T-helper 17 cell (primary cell): Measurements from ENCODE around the gene CXorf66. TPM values are rescaled to one million over a fixed set of nuclear protein-coding genes. Genes with fewer than 3 reads are reported as not detected.
"Not testable (repeated sequence)": the region's sequence is repeated elsewhere in the genome, so short reads cannot be mapped to it uniquely, and the experiment has no call there.

ENCODE experiments used
- ATAC-seq: fragments of 150-1000 bp; cut with Tn5 transposase; 2 replicates; pipeline ENCODE4 v1.10.0; 2021; ENCODE audit warnings: mild to moderate bottlenecking, moderate library complexity
- DNase-seq, 3 donors: peaks; one replicate each; pipeline versions ENCODE4 v3.0.0 to v3.0.0-alpha.2; 2020 to 2021
- H3K9me3 ChIP-seq: one replicate; pipeline ENCODE4 v1.7.0; 2013; ENCODE audit warnings: low read length, mild to moderate bottlenecking; ENCODE audit not compliant: control insufficient read depth, poor library complexity, severe bottlenecking
- H3K27ac Mint-ChIP-seq: one replicate; pipeline ENCODE4 v1.8.0; 2022; ENCODE audit warnings: mild to moderate bottlenecking, moderate library complexity, mixed read lengths
- H3K27me3 Mint-ChIP-seq: one replicate; pipeline ENCODE4 v1.8.0; 2022; ENCODE audit warnings: mixed read lengths
- H3K36me3 Mint-ChIP-seq: one replicate; pipeline ENCODE4 v1.8.0; 2022; ENCODE audit warnings: low read depth, mixed read lengths
- H3K4me1 Mint-ChIP-seq: one replicate; pipeline ENCODE4 v1.8.0; 2022; ENCODE audit warnings: mild to moderate bottlenecking, mixed read lengths
- H3K4me3 Mint-ChIP-seq: one replicate; pipeline ENCODE4 v1.8.0; 2022; ENCODE audit warnings: mild to moderate bottlenecking, moderate library complexity, mixed read lengths
- total RNA-seq, 4 donors: library from RNA in 2 of 4; stranded (reverse) in 2 of 4; gene quantifications; one replicate each; pipeline ENCODE4 v1.2.3 and lab custom pipeline; 2022 to 2026

The CXorf66 gene, protein sequence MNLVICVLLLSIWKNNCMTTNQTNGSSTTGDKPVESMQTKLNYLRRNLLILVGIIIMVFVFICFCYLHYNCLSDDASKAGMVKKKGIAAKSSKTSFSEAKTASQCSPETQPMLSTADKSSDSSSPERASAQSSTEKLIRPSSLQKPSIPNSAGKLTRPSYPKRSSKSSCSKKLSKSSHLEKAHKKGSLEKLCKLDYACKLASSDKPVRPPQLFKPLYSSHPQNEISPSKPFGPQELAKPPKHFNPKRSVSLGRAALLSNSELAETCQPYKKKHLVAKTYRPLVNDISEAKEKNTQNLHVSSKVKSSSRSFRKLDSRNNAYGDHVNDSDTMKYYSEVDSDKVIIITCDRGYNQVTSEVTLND
- total RNA-seq (not detected), total RNA-seq (lab: John Stamatoyannopoulos, UW) (0 reads per million in 2 donors)

DNA sequence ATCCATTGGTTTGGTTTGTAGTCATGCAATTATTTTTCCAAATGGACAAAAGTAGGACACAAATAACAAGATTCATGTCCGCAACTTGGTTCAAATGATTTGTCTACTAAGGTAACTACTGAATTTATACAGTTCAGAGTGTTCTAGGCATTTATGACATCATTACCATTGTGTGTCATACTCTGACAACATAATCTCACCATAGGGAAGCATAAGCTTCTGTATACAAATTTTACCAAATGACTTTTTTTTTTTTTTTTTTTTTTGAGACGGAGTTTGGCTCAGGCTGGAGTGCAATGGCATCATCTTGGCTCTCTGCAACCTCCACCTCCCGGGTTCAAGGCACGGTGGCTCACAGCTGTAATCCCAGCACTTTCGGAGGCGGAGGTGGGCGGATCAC, at the start of gene CXorf66:
Gene CXorf66 (minus strand): TSS at position 101 of the 400 bp plus-strand sequence. CDS start 25 bp downstream, at position 76.
- no peaks in the 10 kb centered on the region for H3K9me3 ChIP-seq
- no peaks in the 10 kb centered on the region for H3K36me3 Mint-ChIP-seq
- ATAC-seq (no peak), DNase-seq (no peak)
- peaks cover 6% of the 10 kb centered on the region for H3K27me3 Mint-ChIP-seq
- H3K4me3 Mint-ChIP-seq: no peak within 1 kb of the TSS
- no peak within 1 kb of the TSS for H3K27ac Mint-ChIP-seq
- H3K4me1 Mint-ChIP-seq: no peaks in the 10 kb centered on the region

DNA sequence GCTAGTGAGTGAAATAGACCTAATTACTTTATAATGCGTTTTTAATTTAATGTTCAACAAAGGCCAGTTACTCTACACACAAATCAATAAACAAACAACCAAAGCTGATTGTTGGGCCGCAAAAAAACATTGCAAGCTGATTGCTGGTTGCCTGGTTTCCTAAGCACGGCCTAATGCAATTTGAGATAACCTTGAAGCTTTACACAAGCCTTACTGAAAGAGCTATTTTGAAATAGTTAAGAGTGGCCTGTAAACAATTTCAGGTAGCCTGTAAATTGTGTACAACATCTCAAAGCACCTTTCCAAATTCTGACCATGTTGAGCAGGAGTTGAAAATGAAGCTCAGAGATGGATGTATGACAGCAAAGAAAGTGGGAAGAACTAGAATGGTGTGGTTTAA, 17.5 kb upstream of the CXorf66 start:
- no peak overlapping the region for H3K27ac Mint-ChIP-seq
- H3K36me3 Mint-ChIP-seq: no peaks in the 10 kb centered on the region
- H3K4me1 Mint-ChIP-seq: no peaks in the 10 kb centered on the region
- DNase-seq: no peak
- no peak overlapping the region for H3K4me3 Mint-ChIP-seq
- no peaks in the 10 kb centered on the region for H3K27me3 Mint-ChIP-seq
- ATAC-seq: no peak
- H3K9me3 ChIP-seq: no peaks in the 10 kb centered on the region

DNA sequence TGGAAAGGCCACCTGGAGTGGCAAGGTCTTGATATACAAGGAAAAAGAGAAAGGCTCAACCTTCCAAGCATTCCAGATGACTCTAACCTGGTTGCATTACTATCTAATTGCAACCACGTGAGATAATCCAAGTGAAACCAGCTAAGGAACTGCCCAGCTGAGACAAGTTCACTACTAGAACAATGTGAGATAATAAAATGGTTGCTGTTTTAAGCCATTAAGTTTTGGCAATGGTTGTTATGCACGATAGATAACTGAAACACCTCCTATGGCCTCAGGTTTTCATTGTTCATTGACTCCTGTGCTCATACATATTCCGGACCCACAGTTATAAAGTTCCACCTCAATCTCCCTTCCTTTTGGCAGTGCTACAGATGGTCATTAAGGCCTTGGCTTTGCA, 9.2 kb upstream of the CXorf66 start:
- Mint-ChIP-seq H3K27ac (no peak overlapping the region), H3K4me1 (no peaks in the 10 kb centered on the region), H3K4me3 (no peak overlapping the region), H3K27me3 (peaks cover 11% of the 10 kb centered on the region), H3K36me3 (no peaks in the 10 kb centered on the region)
- DNase-seq (no peak), ATAC-seq (no peak)
- H3K9me3 ChIP-seq: no peaks in the 10 kb centered on the region

DNA sequence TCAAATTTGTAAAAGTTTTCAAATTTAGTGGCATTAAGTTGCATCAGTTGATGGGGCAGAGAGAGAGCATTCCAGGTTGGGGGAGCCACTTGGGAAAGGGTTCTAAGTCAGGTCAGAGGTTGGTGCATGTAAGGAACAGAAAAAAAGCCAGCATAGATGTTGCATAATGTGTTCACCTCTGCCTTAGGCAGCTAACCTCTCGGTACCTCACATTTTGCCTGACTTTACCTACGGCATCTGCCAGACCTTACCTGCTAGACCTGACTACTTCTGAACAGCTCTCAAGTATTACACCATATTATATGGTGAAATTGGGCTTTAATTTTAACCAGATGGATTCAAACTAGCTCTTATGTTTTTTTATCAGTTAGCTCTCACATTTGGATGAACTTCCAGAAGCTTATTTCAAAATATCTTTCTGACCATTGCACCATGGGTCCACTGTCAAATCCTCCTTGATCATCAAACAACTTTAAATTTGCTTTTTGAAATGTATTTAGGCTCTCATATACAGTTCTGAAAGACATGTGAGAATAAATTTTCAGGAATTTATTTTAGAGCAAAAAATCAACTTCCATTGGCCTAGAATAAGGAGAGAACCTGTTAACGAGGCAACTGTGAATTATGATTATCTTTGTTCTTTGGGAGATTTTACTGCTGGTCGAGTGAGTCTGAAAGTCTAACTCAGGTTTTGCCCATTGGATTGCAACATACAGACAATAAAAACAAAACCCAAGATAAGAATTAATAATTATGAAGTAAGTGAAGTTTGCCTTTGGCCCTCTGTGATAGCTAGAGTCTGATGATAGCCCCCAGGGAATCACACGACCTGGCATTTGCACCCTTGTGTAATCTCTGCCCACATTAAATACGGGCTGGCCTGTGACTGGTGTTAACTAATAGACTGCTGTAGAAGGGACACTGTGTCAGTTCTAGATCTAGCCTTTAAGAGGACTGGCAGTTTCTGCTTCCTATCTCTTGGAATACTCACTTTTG, 7.6 kb upstream of the CXorf66 start:
- Mint-ChIP-seq H3K36me3 (no peaks in the 10 kb centered on the region), H3K27me3 (peaks cover 14% of the 10 kb centered on the region), H3K4me3 (no peak overlapping the region), H3K27ac (no peak overlapping the region), H3K4me1 (no peaks in the 10 kb centered on the region)
- ATAC-seq (no peak), DNase-seq (no peak)
- no peaks in the 10 kb centered on the region for H3K9me3 ChIP-seq

DNA sequence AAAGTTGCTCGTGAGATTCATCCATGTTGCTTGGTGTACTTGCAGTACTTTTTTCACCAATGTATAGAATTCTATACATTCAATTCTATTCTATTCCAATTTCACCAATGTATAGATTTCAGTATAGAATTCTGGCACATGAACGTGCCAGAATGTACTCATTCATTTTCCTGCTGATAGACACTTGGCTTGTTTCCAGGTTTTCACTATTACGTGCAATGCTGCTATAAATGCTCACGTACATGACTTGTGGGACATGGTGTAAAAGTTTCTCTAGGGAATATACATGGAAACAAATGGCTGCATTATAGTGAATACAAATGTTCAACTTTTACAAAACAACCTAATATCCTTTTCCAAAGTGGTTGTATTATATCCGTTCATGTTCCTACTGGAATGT, 6.8 kb upstream of the CXorf66 start:
- no peaks in the 10 kb centered on the region for H3K9me3 ChIP-seq
- Mint-ChIP-seq H3K27ac (no peak overlapping the region), H3K36me3 (no peaks in the 10 kb centered on the region), H3K4me3 (no peak overlapping the region), H3K4me1 (no peaks in the 10 kb centered on the region), H3K27me3 (peaks cover 14% of the 10 kb centered on the region)
- ATAC-seq: no peak
- DNase-seq: no peak

DNA sequence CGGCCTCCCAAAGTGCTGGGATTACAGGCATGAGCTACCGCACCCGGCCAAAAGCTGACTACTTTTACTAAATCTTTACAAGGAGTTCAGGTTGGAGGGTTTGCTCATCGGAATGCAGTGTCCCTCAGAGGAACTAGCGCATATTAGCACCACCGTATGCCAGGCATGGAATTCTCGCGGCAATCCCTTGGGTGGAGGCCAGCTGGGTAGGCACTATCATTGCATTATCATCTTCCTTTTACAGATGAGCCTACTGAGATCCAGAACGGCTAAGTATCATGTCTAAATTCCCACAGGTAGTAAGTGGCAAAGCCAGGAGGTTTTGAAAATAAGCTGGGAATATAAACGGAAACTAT, 6.1 kb upstream of the CXorf66 start:
- DNase-seq: no peak
- H3K36me3 Mint-ChIP-seq: no peaks in the 10 kb centered on the region
- no peaks in the 10 kb centered on the region for H3K9me3 ChIP-seq
- no peaks in the 10 kb centered on the region for H3K4me1 Mint-ChIP-seq
- no peak overlapping the region for H3K4me3 Mint-ChIP-seq
- no peak overlapping the region for H3K27ac Mint-ChIP-seq
- peaks cover 14% of the 10 kb centered on the region for H3K27me3 Mint-ChIP-seq
- ATAC-seq: no peak

DNA sequence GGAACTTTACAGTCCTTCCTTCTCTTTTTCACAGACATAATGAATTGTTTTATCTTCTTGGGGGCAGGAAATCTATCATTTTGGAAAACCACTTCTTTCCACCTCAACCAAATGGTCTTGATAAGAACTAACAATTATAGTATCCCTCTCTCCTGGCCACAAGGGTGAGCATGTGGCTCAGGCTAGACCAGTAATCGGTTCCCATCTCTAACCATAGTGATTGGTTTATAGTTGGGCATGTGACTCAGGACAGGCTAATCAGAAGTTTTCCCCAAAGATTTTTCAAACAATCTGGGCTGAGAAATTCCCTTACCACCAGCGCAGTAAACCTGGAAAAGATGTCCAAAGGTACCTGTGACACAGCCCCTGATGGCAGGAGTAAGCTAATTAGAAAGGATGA, 4.0 kb upstream of the CXorf66 start:
- ATAC-seq: no peak
- H3K27me3 Mint-ChIP-seq: peaks cover 14% of the 10 kb centered on the region
- no peaks in the 10 kb centered on the region for H3K4me1 Mint-ChIP-seq
- no peaks in the 10 kb centered on the region for H3K36me3 Mint-ChIP-seq
- no peaks in the 10 kb centered on the region for H3K9me3 ChIP-seq
- H3K4me3 Mint-ChIP-seq: no peak overlapping the region
- no peak for DNase-seq
- H3K27ac Mint-ChIP-seq: no peak overlapping the region

DNA sequence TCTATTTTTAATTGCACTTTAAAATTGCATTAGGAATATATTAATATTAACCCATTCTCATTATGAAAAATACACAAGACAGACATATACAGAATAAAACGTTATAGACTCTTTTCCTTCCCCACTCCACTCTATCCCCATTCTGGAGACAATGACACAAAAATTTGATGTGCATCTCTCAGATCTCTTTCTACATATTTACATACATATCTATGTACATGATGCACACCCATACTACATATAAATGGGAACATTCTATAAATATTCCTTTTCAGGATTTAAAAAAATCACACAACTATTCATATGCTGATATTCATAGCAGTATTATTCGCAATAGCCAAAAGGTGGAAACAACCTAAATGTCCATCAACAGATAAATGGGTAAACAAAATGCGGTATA, 2.4 kb upstream of the CXorf66 start:
- ATAC-seq (no peak), DNase-seq (no peak)
- Mint-ChIP-seq H3K4me3 (no peak overlapping the region), H3K36me3 (no peaks in the 10 kb centered on the region), H3K27ac (no peak overlapping the region), H3K27me3 (peaks cover 14% of the 10 kb centered on the region), H3K4me1 (no peaks in the 10 kb centered on the region)
- H3K9me3 ChIP-seq: no peaks in the 10 kb centered on the region

DNA sequence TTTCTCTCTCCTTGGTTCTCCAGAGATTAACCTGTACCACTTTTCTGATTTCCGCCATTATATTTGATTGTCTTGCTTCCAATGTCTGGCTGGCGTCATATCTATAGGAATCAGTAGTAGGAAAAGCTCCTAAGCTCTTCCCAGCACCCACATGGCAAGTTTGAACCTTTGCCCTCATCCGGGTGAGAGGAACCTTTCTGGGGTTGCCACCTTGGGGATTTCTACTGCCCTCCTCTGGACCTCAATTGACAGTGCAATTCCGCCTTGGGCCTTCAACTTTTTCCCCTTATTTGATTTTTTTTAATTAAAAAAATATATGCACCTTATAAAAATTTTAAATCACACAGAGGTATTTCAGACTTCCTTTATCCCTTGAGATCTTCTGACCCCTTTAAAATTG, 2.0 kb upstream of the CXorf66 start:
- Mint-ChIP-seq H3K27me3 (peaks cover 12% of the 10 kb centered on the region), H3K4me1 (no peaks in the 10 kb centered on the region), H3K27ac (no peak overlapping the region), H3K36me3 (no peaks in the 10 kb centered on the region), H3K4me3 (no peak overlapping the region)
- DNase-seq (no peak), ATAC-seq (no peak)
- no peaks in the 10 kb centered on the region for H3K9me3 ChIP-seq

DNA sequence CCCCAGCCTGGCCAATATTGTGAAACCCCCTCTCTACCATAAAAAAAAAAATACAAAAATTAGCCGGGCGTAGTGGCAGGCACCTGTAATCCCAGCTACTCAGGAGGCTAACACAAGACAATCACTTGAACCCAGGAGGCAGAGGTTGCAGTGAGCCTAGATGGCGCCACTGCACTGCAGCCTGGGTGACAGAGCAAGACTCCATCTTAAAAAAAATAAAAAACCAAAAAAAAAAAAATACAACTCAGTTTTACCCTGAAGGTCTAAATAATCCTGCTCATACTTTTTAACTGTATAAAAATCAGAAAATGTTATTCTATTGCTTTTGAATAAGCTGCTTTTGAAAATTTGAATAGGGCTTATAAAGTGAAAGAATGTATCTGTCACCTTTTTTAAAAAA, 838 bp upstream of the CXorf66 start:
- not testable (repeated sequence) for DNase-seq, H3K27me3 Mint-ChIP-seq

DNA sequence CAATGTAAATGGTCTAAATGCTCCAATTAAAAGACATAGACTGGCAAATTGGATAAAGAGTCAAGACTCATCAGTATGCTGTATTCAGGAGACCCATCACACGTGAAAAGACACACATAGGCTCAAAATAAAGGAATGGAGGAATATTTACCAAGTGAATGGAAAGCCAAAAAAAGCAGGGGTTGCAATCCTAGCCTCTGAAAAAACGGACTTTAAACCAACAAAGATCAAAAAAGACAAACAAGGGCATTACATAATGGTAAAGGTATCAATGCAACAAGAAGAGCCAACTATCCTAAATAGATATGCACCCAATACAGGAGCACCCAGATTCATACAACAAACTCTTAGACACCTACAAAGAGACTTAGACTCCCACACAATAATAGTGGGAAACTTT, 4.2 kb downstream of the CXorf66 start:
- H3K4me1 Mint-ChIP-seq, H3K36me3 Mint-ChIP-seq, H3K27me3 Mint-ChIP-seq, H3K27ac Mint-ChIP-seq, H3K9me3 ChIP-seq, ATAC-seq, H3K4me3 Mint-ChIP-seq, DNase-seq: not testable (repeated sequence)

More for the DNA sequence above, 838 bp upstream of the CXorf66 start:
- not testable (repeated sequence) for H3K9me3 ChIP-seq, H3K27ac Mint-ChIP-seq, ATAC-seq, H3K4me3 Mint-ChIP-seq, H3K4me1 Mint-ChIP-seq, H3K36me3 Mint-ChIP-seq

DNA sequence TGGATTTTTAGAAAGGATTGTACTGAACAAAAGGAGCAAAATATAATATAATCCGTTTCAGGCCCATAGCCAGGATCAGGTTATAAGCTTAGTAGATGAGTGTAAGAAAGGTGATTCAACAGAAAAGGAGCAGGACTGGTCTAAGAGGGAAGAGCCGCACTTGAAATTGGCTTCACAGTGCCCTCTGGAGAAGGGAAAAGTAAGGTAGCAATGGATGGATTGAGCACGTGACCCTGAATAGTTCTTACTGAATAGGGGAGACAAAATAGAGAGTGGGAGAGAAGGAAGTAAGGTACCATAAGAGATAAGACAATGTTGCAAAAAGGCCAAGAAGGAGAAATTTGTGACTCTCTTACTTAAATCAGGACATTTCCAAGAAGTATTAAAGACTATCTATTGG, 15.6 kb downstream of the CXorf66 start:
- Mint-ChIP-seq H3K27me3 (no peaks in the 10 kb centered on the region), H3K27ac (no peak overlapping the region), H3K36me3 (no peaks in the 10 kb centered on the region), H3K4me3 (no peak overlapping the region), H3K4me1 (no peaks in the 10 kb centered on the region)
- H3K9me3 ChIP-seq: no peaks in the 10 kb centered on the region
- no peak for ATAC-seq
- DNase-seq: no peak

DNA sequence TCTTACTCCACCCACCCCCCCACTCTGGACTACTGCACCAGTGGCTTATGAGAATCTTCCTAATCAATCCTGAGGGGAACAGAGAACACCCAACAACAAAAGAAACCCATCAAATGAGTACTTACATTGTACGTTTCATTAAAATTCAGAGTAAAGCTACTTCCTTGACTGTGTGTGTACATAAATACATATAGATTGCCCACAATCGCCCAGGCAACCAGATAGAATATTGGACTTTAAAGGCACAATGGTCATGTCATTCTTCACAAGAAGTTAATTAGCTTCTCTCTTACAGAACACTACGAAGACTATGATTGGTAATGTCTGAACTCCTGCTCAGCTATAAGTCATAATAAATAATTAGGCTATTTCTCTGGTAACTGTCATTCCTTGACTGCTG, 20.2 kb downstream of the CXorf66 start:
- DNase-seq (no peak), ATAC-seq (no peak)
- Mint-ChIP-seq H3K27ac (no peak overlapping the region), H3K4me3 (no peak overlapping the region), H3K36me3 (no peaks in the 10 kb centered on the region), H3K4me1 (no peaks in the 10 kb centered on the region), H3K27me3 (no peaks in the 10 kb centered on the region)
- no peaks in the 10 kb centered on the region for H3K9me3 ChIP-seq
